HCT116 (cell line): Measurements from ENCODE around the gene ADAMTS3. TPM values are rescaled to one million over a fixed set of nuclear protein-coding genes. Genes with fewer than 3 reads are reported as not detected.

ENCODE experiments used
- ATAC-seq: fragments of 200-7000 bp; cut with Tn5 transposase; 2 replicates; pipeline ENCODE4 v1.9.1; 2020; ENCODE audit warnings: mild to moderate bottlenecking, moderate library complexity
- BruUV-seq: library from RNA; stranded (reverse); fragments of 400-500 nt; replicated peaks from 2 replicates; lab custom pipeline; 2021; lab: Mats Ljungman, UMichigan
- CTCF ChIA-PET: fragments of 300-600 bp; sonication (Branson Sonifier 250); formaldehyde crosslinking; loops from one replicate; lab custom pipeline; 2021; ENCODE audit warnings: antibody characterized with exemption; lab: Charles Lee
- POLR2A ChIA-PET: fragments of 300-600, 350-600 bp; sonication (Branson Sonifier 250); formaldehyde crosslinking; loops from one replicate; lab custom pipeline; 2021; ENCODE audit warnings: antibody characterized with exemption; lab: Charles Lee
- RAD21 ChIA-PET, 2 experiments: fragments of 300-600 bp; sonication (Branson Sonifier 250); formaldehyde crosslinking; loops; one replicate each; lab custom pipeline; 2023; ENCODE audit warnings: low total read pairs in 2 of 2; ENCODE audit not compliant: uncharacterized antibody in 2 of 2, unreplicated experiment in 2 of 2, low non-redundant PET in 1 of 2; lab: Charles Lee
- DNase-seq: peaks from one replicate; pipeline ENCODE4 v3.0.0-alpha.2; 2010; ENCODE audit warnings: low read depth, low spot score
- H2AFZ ChIP-seq: fragments of 200-600 bp; shearing (Covaris generic), sonication (generic); 2 replicates; pipeline ENCODE4 v1.6.1; 2017; ENCODE audit warnings: low read depth, mixed run types, mixed read lengths, antibody characterized with exemption, low read length; ENCODE audit not compliant: poor library complexity, severe bottlenecking
- H3K27ac ChIP-seq: 2 replicates; pipeline ENCODE4 v1.5.1; 2012; ENCODE audit warnings: low read depth, low read length
- H3K27me3 ChIP-seq: fragments of 200-600 bp; sonication (generic); 2 replicates; pipeline ENCODE4 v1.6.1; 2016; ENCODE audit warnings: mixed run types, low read length, mixed read lengths; ENCODE audit not compliant: insufficient read depth
- H3K36me3 ChIP-seq, 2 experiments: fragments of 200-500 bp in 1 of 2; fragments of 200-600 bp in 1 of 2; sonication (Bioruptor generic) in 1 of 2; sonication (generic) in 1 of 2; 2 replicates each; pipeline versions ENCODE4 v1.5.1 to v1.6.1; 2014 to 2016; ENCODE audit warnings: low read length in 2 of 2, inconsistent platforms in 1 of 2, mixed read lengths in 1 of 2, mixed run types in 1 of 2; ENCODE audit not compliant: insufficient read depth in 2 of 2, control insufficient read depth in 1 of 2
- H3K4me1 ChIP-seq, 2 experiments: fragments of 200-600 bp in 1 of 2; sonication (generic) in 1 of 2; 2 replicates each; pipeline versions ENCODE4 v1.5.1 to v1.6.1; 2012 to 2017; ENCODE audit warnings: low read length in 2 of 2, inconsistent platforms in 1 of 2, mild to moderate bottlenecking in 1 of 2, mixed read lengths in 1 of 2, mixed run types in 1 of 2, moderate library complexity in 1 of 2; ENCODE audit not compliant: insufficient read depth in 2 of 2, control insufficient read depth in 1 of 2
- H3K4me2 ChIP-seq: fragments of 200-600 bp; sonication (generic); 2 replicates; pipeline ENCODE4 v1.6.1; 2017; ENCODE audit warnings: mixed run types, low read length, mixed read lengths
- H3K4me3 ChIP-seq, 2 experiments: fragments of 200-600 bp in 1 of 2; sonication (generic) in 1 of 2; replicated peaks in 1 of 2; 2 replicates each; pipeline ENCODE4 v1.5.1; 2011 to 2016; ENCODE audit warnings: low read length in 2 of 2, control low read depth in 1 of 2, low read depth in 1 of 2, mild to moderate bottlenecking in 1 of 2, mixed read lengths in 1 of 2, mixed run types in 1 of 2
- H3K79me2 ChIP-seq: fragments of 200-600 bp; sonication (generic); 2 replicates; pipeline ENCODE4 v1.6.1; 2017; ENCODE audit warnings: mild to moderate bottlenecking, mixed run types, low read length, moderate library complexity, mixed read lengths; ENCODE audit not compliant: insufficient read depth
- H3K9ac ChIP-seq: fragments of 200-600 bp; sonication (generic); 2 replicates; pipeline ENCODE4 v1.6.1; 2016; ENCODE audit warnings: low read length, mixed read lengths
- H3K9me2 ChIP-seq: fragments of 200-600 bp; sonication (generic), shearing (Covaris generic); 2 replicates; pipeline ENCODE4 v1.6.1; 2017; ENCODE audit warnings: mixed run types, mild to moderate bottlenecking, moderate library complexity; ENCODE audit not compliant: insufficient read depth
- H3K9me3 ChIP-seq, 2 experiments: fragments of 200-500 bp in 1 of 2; fragments of 200-600 bp in 1 of 2; sonication (Bioruptor generic) in 1 of 2; sonication (generic) in 1 of 2; 2 replicates each; pipeline ENCODE4 v1.6.1; 2014 to 2017; ENCODE audit warnings: low read length in 2 of 2, mixed read lengths in 2 of 2, inconsistent platforms in 1 of 2, low read depth in 1 of 2, mild to moderate bottlenecking in 1 of 2, mixed run types in 1 of 2, moderate library complexity in 1 of 2; ENCODE audit not compliant: control insufficient read depth in 1 of 2, insufficient read depth in 1 of 2
- H4K20me1 ChIP-seq: fragments of 200-600 bp; sonication (generic), shearing (Covaris generic); 2 replicates; pipeline ENCODE4 v1.6.1; 2017; ENCODE audit warnings: mixed run types, mild to moderate bottlenecking, moderate library complexity; ENCODE audit not compliant: insufficient read depth
- CBX3 ChIP-seq: IDR thresholded peaks from 2 replicates; pipeline ENCODE4 v1.6.1; 2012; ENCODE audit warnings: low read depth
- FOSL1 ChIP-seq: IDR thresholded peaks from 2 replicates; pipeline ENCODE4 v1.6.1; 2012; ENCODE audit warnings: low read depth
- JUND ChIP-seq: IDR thresholded peaks from 2 replicates; pipeline ENCODE4 v1.6.1; 2012
- POLR2A ChIP-seq: IDR thresholded peaks from 2 replicates; pipeline ENCODE4 v1.7.0; 2011; ENCODE audit warnings: borderline replicate concordance; ENCODE audit not compliant: insufficient read depth, insufficient read length; ENCODE audit errors: extremely low read depth
- POLR2AphosphoS5 ChIP-seq: IDR thresholded peaks from 2 replicates; pipeline ENCODE4 v1.6.1; 2011; ENCODE audit warnings: mild to moderate bottlenecking, low read depth, low read length, moderate library complexity
- YY1 ChIP-seq: IDR thresholded peaks from 2 replicates; pipeline ENCODE4 v1.6.1; 2011; ENCODE audit warnings: low read length, low read depth, moderate library complexity, mild to moderate bottlenecking; ENCODE audit not compliant: insufficient replicate concordance; ENCODE audit errors: extremely low read depth
- ZFX ChIP-seq: fragments of 450-650 bp; IDR thresholded peaks from 2 replicates; pipeline ENCODE4 v1.6.1; 2017
- ZNF274 ChIP-seq: fragments of 200-500 bp; sonication (Bioruptor generic); IDR thresholded peaks from 2 replicates; pipeline ENCODE4 v1.6.1; 2014; ENCODE audit warnings: mild to moderate bottlenecking, low read depth, low read length, inconsistent platforms
- intact Hi-C: fragments of 100-400 bp; cut with micrococcal nuclease; formaldehyde crosslinking; loops from 2 replicates; pipeline ENCODE4 v1.10.0; 2022
- total RNA-seq: library from RNA; stranded (reverse); gene quantifications from one replicate; pipeline ENCODE4 v1.2.1, GENCODE V29; 2021; ENCODE audit not compliant: unreplicated experiment
- TF ChIP-seq, protein P1 (sequence below), 3 experiments: fragments of 200-600 bp in 1 of 3; sonication (generic) in 1 of 3; IDR thresholded peaks in 2 of 3; conservative IDR thresholded peaks in 1 of 3; 2 replicates each; pipeline ENCODE4 v1.5.1; 2012 to 2017; ENCODE audit warnings: low read depth in 2 of 3, low read length in 2 of 3, antibody characterized with exemption in 1 of 3, borderline replicate concordance in 1 of 3, control low read depth in 1 of 3, mild to moderate bottlenecking in 1 of 3, mixed read lengths in 1 of 3, mixed run types in 1 of 3, moderate library complexity in 1 of 3; ENCODE audit not compliant: insufficient read depth in 1 of 3
- TF ChIP-seq, protein P2 (sequence below): IDR thresholded peaks from 2 replicates; pipeline ENCODE4 v1.6.1; 2012

The ADAMTS3 gene
- total RNA-seq, 1 experiment from 2014 or later: not detected

DNA sequence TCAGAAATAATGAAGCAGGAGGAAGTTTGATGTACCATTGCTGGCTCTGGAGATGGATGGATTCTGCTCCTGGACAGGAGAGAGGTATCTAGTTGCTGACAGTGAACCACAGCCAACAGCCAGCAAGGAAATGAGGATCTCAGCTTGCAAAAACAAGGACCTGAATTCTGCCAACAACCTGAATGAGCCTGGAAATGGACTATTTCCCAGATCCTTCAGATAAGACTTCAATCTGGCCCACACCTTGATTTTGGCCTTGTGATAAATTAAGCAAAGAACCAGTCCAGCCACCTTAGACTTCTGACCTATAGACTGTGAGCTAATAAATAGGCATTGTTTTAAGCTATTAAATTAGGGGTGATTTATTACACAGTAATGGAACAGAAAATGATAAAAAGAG is 220.3 kb downstream of the ADAMTS3 start:
- H3K36me3 ChIP-seq: no peaks in the 10 kb centered on the region
- no peak overlapping the region for H3K4me3 ChIP-seq
- TF ChIP-seq ZFX (no peak), POLR2A (no peak), YY1 (no peak), POLR2AphosphoS5 (no peak), FOSL1 (no peak), ZNF274 (no peak), CBX3 (no peak), JUND (no peak)
- TF ChIP-seq, protein P1, sequence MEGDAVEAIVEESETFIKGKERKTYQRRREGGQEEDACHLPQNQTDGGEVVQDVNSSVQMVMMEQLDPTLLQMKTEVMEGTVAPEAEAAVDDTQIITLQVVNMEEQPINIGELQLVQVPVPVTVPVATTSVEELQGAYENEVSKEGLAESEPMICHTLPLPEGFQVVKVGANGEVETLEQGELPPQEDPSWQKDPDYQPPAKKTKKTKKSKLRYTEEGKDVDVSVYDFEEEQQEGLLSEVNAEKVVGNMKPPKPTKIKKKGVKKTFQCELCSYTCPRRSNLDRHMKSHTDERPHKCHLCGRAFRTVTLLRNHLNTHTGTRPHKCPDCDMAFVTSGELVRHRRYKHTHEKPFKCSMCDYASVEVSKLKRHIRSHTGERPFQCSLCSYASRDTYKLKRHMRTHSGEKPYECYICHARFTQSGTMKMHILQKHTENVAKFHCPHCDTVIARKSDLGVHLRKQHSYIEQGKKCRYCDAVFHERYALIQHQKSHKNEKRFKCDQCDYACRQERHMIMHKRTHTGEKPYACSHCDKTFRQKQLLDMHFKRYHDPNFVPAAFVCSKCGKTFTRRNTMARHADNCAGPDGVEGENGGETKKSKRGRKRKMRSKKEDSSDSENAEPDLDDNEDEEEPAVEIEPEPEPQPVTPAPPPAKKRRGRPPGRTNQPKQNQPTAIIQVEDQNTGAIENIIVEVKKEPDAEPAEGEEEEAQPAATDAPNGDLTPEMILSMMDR (IDR thresholded peaks at IDR 0.05 in 2 of 3, conservative IDR thresholded peaks at IDR 0.05 in 1 of 3; ENCODE audit: borderline replicate concordance in 1 of 3, insufficient read depth in 1 of 3, low read depth in 2 of 3, low read length in 2 of 3): no peak
- TF ChIP-seq, protein P2, sequence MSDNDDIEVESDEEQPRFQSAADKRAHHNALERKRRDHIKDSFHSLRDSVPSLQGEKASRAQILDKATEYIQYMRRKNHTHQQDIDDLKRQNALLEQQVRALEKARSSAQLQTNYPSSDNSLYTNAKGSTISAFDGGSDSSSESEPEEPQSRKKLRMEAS: no peak
- intact Hi-C loops: no loop called here
- no peak overlapping the region for H3K4me2 ChIP-seq
- BruUV-seq: no TSS peak
- no peaks in the 10 kb centered on the region for H3K79me2 ChIP-seq
- ATAC-seq (no peak), DNase-seq (no peak)
- H4K20me1 ChIP-seq: no peaks in the 10 kb centered on the region
- ChIA-PET CTCF (interaction anchor here (1.2 kb wide), 1 partner anchor 22 kb away, joined by 5 read pairs; no protein-coding TSS in a partner anchor), RAD21 (no interaction called here), POLR2A (no interaction called here)
- H3K9me3 ChIP-seq: peaks cover 0 to 4% of the 10 kb centered on the region in 2 experiments; a peak in 1 of 4 replicates
- no peak overlapping the region for H3K9ac ChIP-seq
- no peak overlapping the region for H2AFZ ChIP-seq
- no peaks in the 10 kb centered on the region for H3K4me1 ChIP-seq
- H3K9me2 ChIP-seq: no peaks in the 10 kb centered on the region
- no peaks in the 10 kb centered on the region for H3K27me3 ChIP-seq
- H3K27ac ChIP-seq: no peak overlapping the region
